Activated CD8-positive, alpha-beta memory T cell treated with anti-CD3 and anti-CD28 coated beads for 4 hours (primary cell): ENCODE data around the gene TTC1.
"Not testable (repeated sequence)": the region's sequence is repeated elsewhere in the genome, so short reads cannot be mapped to it uniquely, and the experiment has no call there.

Source experiments
- DNase-seq, 2 donors: peaks; one replicate each; pipeline ENCODE4 v3.0.0-alpha.2; 2020; ENCODE audit warnings: low read depth in 2 of 2

TTC1 gene

GRCh38 chr5:159995907-159996306, 13.0 kb upstream of the TTC1 start:
- DNase-seq, result no peak

DNA sequence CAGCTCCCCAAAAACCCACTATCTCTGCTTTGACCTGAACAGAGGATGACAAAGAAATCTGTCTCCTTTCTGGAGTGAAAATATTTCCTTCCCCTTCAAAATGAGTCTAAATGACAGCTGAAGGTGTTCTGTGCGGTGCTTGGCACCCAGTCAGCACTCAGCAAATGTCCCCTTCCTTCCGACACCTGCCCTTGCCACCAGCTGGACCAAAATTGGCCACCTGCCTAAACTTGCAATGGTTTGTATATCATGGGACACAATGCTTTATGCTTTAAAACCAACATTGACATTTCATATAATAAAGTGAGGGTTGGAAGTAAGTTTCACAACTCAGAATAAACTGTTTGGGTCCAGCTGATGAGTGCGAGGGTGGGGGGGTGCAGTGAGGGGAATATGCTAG, 7.5 kb upstream of the TTC1 start:
- no peak for DNase-seq

- no peak for DNase-seq
These were observed 1.4 kb upstream of the TTC1 start for GRCh38 chr5:160007514-160007913.

- not testable (repeated sequence) for DNase-seq
These were observed 436 bp upstream of the TTC1 start for GRCh38 chr5:160008529-160008876.

- DNase-seq, result no peak
These were observed 651 bp downstream of the TTC1 start for GRCh38 chr5:160009591-160009989.

- no peak for DNase-seq
These were observed 2.5 kb downstream of the TTC1 start for GRCh38 chr5:160011471-160011870.

DNA sequence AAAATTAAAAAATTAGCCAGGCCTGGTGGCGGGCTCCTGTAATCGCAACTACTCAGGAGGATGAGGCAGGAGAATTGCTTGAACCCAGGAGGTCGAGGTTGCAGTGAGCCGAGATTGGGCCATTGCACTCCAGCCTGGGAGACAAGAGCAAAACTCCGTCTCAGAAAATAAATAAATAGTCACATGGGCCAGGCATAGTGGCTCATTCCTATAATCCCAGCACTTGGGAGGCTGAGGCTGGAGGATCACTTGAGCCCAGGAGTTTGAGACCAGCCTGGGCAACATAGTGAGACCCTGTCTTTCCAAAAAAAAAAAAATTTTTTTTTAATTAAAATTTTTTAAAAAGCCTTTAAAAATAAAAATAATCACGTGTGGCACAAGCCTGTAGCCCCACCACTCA, 5.3 kb downstream of the TTC1 start:
- DNase-seq, result not testable (repeated sequence)

DNA sequence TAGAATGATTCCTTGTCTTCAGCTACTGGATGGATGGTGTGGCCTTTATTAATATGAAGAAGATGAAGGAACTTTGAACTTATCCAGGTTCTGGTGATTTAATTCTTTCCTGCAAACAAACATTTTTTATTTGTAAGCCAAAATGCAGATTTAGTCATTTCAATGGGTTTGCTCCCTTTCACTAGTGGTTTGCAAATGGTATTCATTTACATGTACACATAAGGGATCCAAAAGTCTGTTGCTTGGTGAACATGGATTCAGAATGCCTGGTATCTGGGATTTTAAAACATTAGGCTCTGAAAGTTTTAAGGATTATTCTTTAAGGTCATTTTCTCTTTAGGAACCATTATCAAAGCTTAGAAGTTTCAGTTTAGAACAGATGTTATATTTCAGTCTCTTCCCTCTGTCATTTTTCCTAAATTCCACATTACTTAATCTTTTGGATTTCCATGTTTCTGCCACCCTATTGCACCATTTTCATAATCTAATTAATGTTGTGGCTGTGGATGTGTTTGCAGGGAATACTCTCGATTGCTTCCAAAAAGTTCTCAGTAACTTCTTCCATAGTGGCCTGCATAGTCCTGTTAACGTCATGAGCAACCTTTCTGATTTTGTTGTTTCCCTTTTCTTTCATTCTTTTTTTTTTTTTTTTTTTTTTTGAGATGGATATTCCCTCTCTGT, 10.1 kb downstream of the TTC1 start:
- DNase-seq, result no peak

GRCh38 chr5:160020266-160020770, 11.4 kb downstream of the TTC1 start:
- DNase-seq, result no peak

GRCh38 chr5:160020964-160021363, 12.0 kb downstream of the TTC1 start:
- DNase-seq, result no peak

GRCh38 chr5:160021831-160022446, 13.0 kb downstream of the TTC1 start:
- DNase-seq, result peak; percentile 11 to 18

GRCh38 chr5:160023007-160023907, 14.3 kb downstream of the TTC1 start:
- no peak for DNase-seq

DNA sequence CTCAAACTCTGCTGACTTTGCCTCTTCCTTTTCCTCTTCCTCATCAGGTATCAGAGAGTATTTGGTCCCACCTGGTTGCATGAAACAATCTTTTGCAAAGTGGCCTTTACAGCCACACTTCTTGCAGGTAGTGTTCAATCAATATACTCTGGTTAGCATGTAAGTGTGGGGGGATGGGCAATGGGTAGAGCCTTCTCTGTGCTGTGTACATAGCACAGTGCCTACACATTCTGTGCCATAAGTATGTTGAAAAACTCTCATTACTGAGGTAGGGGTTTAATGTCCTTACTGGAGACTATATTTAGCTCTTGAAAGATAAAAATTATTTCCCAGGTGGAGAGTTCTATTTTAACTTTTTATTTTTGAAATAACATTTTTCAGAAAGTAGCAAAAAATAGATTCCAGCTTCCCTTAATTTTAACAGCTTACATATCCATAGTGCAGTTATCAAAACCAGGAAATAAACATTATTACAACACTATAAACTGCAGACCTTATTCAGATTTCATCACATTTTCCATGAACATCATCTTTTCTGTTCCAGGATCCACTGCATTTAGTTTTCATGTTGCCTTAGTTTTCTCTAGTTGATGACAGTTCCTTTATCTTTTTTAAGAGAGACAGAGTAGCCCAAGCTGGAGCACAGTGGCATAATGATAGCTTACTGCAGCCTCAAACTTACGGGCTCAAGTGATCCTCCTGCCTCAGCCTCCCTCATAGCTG, 15.1 kb downstream of the TTC1 start:
- no peak for DNase-seq

DNA sequence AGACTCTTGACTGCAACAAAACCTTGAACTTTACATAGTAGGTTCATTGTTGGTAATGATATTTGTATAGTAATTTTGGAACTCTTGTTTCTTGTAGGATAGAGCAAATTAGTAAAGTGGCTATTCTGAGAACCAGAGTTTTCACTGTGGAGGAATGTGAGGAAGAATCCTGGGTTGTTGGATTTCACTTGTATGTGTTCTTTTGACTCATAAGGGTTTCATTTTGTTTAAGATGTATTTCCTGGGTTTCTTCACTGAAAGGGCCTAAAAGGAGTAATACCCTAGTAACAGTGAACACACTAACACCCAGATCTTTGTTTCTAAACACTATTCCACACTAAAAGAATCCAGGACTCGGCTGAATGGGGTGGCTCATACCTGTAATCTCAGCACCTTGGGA, 20.1 kb downstream of the TTC1 start:
- no peak for DNase-seq

- DNase-seq, result no peak
These were observed 20.7 kb downstream of the TTC1 start for GRCh38 chr5:160029540-160030139.

DNA sequence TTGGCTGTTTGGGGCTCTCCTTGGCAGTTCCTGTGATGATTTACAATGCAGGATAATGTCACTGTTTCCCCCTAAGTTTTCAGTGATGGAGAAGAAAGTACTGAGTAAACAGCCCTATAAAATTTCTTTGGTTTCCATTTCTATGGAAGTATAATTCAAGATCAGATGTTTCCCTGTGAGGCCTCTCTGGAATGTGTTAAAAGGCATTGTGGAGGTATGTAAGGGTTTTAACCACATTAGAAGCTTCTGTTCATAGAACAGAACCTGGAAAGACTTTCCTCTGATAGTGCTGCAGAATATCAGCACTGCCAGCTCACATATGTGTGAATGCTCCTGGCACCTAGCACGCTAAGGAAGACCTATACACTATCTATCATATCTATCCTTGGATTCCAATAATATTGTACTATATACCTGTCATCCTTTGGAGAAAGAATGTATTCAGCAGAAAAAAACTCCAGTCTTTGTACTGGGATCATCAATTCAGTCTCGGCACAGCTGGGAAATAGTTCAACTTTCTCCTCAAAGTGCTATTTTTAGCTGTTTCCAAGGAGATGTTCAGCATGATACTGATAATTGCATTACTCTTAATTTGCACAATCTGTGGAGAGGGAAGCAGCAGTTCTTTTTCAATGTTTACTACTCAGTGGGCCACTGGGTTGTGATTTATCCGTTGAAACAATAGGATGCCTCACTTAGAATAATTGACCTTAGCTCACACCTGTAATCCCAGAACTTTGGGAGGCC, 21.9 kb downstream of the TTC1 start:
- no peak for DNase-seq

- DNase-seq, result no peak
These were observed 24.8 kb downstream of the TTC1 start for GRCh38 chr5:160033546-160034252.

- no peak for DNase-seq
These were observed 27.3 kb downstream of the TTC1 start for GRCh38 chr5:160036243-160036642.

DNA sequence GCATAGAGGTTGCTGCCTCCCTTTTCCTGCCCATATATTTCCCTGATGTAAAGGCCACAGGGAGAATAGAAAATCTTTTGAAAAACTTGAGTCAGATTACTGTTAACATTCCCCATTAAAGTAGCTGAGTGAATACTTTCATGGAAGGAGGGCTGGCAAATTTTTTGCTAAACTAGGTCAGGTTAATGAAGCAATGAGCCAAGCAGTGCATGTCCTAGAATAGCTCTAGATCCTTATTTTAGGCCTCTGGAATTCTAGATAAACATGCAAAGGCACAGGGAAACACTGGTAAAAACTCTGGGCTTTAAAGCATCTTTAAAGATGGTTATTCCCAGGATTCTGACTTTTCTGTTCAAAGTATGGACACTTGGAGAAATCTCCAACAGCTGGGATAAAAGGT, 27.9 kb downstream of the TTC1 start:
- DNase-seq, result no peak

GRCh38 chr5:160039810-160040470, 31.0 kb downstream of the TTC1 start:
- no peak for DNase-seq
